Measurements from ENCODE around the gene P4HA1.

Gene P4HA1

GRCh38 chr10:73054286-73054685 lies 42.4 kb downstream of the P4HA1 start:
- DNase-seq (ENCODE audit: low spot score) (no peak), ATAC-seq (ENCODE audit: low read depth) (no peak)
- Histone ChIP-seq H3K4me1 (ENCODE audit: insufficient read depth, poor library complexity, severe bottlenecking) (no peaks in the 10 kb centered on the region), H3K36me3 (ENCODE audit: low read depth) (peaks cover 85% of the 10 kb centered on the region), H3K4me3 (ENCODE audit: severe bottlenecking) (no peak overlapping the region), H3K27me3 (ENCODE audit: insufficient read depth, poor library complexity, severe bottlenecking) (no peaks in the 10 kb centered on the region), H3K9me3 (ENCODE audit: severe bottlenecking) (no peaks in the 10 kb centered on the region), H3K27ac (ENCODE audit: poor library complexity, severe bottlenecking) (no peak overlapping the region)
- TF ChIP-seq CTCF (IDR thresholded peaks at IDR 0.05; ENCODE audit: poor library complexity, severe bottlenecking), result no peak

- ATAC-seq (ENCODE audit: low read depth) (no peak), DNase-seq (ENCODE audit: low spot score) (no peak)
- Histone ChIP-seq H3K36me3 (ENCODE audit: low read depth) (peaks cover 91% of the 10 kb centered on the region), H3K9me3 (ENCODE audit: severe bottlenecking) (no peaks in the 10 kb centered on the region), H3K27me3 (ENCODE audit: insufficient read depth, poor library complexity, severe bottlenecking) (no peaks in the 10 kb centered on the region), H3K27ac (ENCODE audit: poor library complexity, severe bottlenecking) (no peak overlapping the region), H3K4me3 (ENCODE audit: severe bottlenecking) (no peak overlapping the region), H3K4me1 (ENCODE audit: insufficient read depth, poor library complexity, severe bottlenecking) (no peaks in the 10 kb centered on the region)
- no peak for TF ChIP-seq CTCF (IDR thresholded peaks at IDR 0.05; ENCODE audit: poor library complexity, severe bottlenecking)
Observed at GRCh38 chr10:73053275-73053674, 43.4 kb downstream of the P4HA1 start.

GRCh38 chr10:73044378-73045285 lies 52.0 kb downstream of the P4HA1 start:
- H3K4me1 ChIP-seq (ENCODE audit: insufficient read depth, poor library complexity, severe bottlenecking), result peaks cover 42% of the 10 kb centered on the region
- TF ChIP-seq CTCF (IDR thresholded peaks at IDR 0.05; ENCODE audit: poor library complexity, severe bottlenecking), result no peak
- H3K36me3 ChIP-seq (ENCODE audit: low read depth), result peaks cover 80% of the 10 kb centered on the region
- peak; percentile 88 for ATAC-seq (ENCODE audit: low read depth)
- peak overlapping the region; percentile 90 for H3K27ac ChIP-seq (ENCODE audit: poor library complexity, severe bottlenecking)
- H3K4me3 ChIP-seq (ENCODE audit: severe bottlenecking), result no peak overlapping the region
- DNase-seq (ENCODE audit: low spot score), result no peak
- H3K9me3 ChIP-seq (ENCODE audit: severe bottlenecking), result no peaks in the 10 kb centered on the region
- H3K27me3 ChIP-seq (ENCODE audit: insufficient read depth, poor library complexity, severe bottlenecking), result no peaks in the 10 kb centered on the region

- no peak for TF ChIP-seq CTCF (IDR thresholded peaks at IDR 0.05; ENCODE audit: poor library complexity, severe bottlenecking)
- no peak for ATAC-seq (ENCODE audit: low read depth)
- DNase-seq (ENCODE audit: low spot score), result no peak
- H3K9me3 ChIP-seq (ENCODE audit: severe bottlenecking), result no peaks in the 10 kb centered on the region
- peak overlapping the region; percentile 90 for H3K27ac ChIP-seq (ENCODE audit: poor library complexity, severe bottlenecking)
- peaks cover 77% of the 10 kb centered on the region for H3K36me3 ChIP-seq (ENCODE audit: low read depth)
- peaks cover 42% of the 10 kb centered on the region for H3K4me1 ChIP-seq (ENCODE audit: insufficient read depth, poor library complexity, severe bottlenecking)
- H3K4me3 ChIP-seq (ENCODE audit: severe bottlenecking), result no peak overlapping the region
- no peaks in the 10 kb centered on the region for H3K27me3 ChIP-seq (ENCODE audit: insufficient read depth, poor library complexity, severe bottlenecking)
Observed at GRCh38 chr10:73043766-73044377, 52.8 kb downstream of the P4HA1 start.

Measured in RWPE2 (cell line).